GM19452 (cell line): Measurements from ENCODE around the gene C16orf95.

Experiments used
- ATAC-seq: cut with Tn5 transposase; IDR thresholded peaks from one replicate; pipeline ENCODE4 v1.9.1; 2021; ENCODE audit not compliant: unreplicated experiment

The C16orf95 gene

DNA sequence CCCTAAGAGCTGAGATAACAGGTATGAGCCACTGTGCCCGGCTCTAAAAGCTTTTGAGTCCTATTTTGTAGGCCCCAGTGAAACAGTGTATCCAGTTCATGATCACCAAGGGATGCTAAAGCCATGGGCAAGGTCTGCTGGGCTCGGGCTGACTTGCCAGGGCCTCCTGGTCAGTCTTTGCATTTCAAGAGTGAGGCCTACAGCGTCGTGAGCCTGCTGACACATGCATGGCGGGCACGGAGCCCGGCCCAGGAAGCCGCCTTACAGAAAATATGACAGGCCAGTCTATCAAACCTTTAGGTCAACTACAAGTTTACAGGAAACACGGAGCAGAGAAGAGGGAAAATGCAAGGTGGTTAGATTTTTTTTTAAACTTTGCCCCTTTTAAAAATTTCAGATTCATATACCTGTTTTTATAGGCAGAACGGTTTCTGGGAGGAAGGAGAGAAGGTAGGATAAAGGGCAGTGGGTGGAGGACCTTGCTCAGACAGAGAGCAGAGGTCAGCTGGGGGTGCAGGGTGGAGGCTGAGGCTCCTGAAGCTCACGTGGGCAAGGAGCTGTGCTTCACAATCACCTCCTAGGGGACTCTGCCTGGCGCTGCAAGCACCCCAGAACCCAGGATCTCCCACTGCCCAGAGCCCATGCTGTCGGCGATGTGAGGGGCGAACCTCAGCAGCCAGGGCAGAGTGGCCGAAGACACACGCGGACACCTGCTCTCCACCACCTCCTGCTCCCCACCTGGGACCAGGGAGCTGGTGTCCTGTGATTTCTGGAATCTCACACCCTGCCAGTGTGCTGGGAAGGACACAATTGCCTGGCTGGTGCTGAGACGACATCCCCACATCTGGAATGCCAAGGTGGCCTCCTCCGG is 21.3 kb downstream of the C16orf95 start:
- no peak for ATAC-seq

DNA sequence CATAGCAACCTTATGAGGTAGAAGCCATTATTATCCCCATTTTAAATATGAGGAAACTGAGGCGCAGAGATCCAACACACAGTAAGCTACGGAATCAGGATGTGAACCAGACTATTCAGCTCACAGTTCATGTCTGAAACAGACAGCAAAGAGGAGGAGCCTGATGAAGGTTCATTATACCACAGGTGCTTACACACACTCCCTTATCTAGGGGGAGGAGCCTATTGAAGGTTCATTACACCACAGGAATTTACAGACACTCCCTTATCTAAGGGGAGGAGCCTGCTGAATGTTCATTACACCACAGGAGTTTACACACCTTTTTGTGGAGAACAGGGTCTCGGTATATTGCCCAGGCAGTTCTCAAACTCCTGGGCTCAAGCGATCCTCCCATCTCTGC is 21.9 kb downstream of the C16orf95 start:
- ATAC-seq, result no peak

DNA sequence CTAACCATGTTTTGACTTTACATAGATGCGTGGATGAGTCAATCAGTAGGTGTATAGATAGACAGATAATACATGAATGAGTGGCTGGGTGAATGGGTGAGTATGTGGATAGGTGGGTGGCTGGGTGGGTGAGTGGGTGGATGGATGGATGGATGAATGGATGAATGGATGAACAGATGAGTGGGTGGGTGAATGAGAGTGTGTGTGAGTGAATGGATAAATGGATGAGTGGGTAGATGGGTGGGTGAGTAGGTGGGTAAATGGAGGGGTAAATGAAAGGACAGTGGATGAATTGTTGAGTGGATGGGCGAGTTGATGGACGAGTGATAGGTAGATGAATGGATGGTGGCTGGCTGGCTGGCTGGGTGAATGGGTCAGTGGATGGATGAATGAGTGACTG is 23.2 kb downstream of the C16orf95 start:
- no peak for ATAC-seq

DNA sequence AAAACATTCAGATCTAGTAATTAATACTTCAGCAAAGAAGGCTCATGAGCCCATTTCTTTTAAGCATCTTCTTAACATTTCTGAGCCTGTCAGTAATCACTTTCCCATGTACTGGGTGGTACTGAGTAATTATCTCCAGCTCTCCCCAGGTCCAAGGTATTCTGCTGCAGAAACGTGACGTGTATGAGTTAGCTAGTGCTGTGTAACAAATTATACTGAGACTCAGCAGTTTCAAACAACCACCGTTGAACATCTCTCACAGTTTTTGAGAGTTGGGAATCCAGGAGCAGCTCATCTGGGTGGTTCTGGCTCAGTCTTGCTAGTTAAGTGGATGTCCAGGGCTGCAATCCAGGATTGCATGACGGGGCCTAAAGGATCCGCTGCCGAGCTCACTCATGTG is 25.2 kb downstream of the C16orf95 start:
- no peak for ATAC-seq

DNA sequence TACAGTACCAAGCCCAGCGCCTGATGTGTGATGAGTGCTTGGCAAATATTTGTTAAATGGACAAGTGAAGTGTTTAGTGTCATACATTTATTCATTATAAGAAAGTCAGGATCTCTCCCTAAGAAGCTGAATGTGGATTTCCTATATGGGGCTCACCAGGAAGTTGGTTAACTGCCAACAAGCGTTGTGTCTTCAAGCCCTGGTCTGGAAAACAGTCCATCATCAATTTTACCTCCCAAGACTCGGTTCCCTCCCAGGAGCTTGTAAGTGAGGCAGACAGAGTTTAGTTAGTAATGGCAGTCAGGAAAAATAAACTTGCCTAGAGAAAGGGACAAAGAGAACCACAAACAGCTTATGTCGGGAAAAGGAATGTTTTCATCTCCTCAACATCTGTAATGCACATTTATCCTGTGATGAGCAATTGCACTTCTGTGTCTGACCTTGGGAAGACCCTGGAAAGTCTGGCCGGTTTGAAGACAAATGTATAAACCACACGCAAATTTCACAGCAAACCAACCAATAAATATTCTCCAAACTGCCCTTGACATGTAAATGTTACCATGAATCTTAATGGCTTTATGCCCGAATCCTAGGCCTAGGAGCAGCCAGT is 28.3 kb downstream of the C16orf95 start:
- no peak for ATAC-seq

DNA sequence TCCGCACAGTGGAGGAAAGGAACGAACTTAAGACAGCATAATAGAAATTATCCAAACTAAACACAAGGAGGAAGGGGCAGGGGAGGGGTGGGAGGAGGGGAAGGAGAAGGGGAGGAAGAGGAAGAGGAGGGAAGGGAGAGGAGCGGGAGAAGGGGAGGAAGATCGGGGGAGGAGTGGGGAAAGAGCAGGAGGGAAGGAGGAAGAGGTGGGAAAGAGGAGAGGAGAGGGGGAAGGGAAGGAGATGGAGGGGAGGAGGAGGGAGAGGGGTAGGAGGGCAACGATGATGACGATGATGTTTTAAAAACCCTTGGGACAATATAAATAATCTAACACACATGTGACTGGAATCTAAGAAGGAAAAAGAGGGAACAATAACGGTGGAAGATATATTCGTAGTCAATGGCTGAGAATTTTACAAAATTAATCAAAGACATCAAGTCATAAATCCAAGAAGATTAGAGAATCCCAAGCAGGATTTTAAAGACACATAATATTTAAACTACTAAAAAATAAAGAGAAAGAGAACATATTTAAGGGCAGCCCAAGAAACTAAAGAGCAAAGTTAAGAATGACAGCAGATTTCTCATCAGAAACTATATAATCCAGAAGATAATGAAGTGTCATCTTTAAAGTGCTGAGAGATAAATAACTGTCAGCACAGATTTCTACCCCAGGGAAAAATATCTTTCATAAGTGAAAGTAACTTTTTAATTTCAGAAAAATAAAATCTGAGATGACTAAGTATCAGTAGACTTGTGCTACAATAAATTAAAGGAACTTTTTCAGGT is 30.2 kb downstream of the C16orf95 start:
- no peak for ATAC-seq

DNA sequence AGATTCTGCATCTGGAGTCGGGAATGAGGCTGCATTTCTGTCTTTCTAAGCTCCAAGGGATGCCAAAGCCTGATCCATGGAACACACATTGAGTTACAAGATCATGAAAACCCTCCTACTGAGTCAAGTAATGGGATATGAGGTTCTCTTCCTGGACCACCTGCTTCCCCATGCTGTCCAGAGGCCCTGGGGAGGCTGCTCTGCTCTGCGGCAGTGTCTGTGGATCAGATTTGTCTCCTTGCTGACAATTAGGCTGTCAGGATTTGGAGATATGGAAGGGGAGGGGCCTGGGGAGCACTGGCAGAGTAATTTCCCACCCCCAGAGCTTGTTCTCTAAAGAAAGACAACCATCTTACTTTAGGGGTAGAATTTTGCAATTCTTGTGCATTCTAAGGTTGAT is 33.0 kb downstream of the C16orf95 start:
- ATAC-seq, result no peak

DNA sequence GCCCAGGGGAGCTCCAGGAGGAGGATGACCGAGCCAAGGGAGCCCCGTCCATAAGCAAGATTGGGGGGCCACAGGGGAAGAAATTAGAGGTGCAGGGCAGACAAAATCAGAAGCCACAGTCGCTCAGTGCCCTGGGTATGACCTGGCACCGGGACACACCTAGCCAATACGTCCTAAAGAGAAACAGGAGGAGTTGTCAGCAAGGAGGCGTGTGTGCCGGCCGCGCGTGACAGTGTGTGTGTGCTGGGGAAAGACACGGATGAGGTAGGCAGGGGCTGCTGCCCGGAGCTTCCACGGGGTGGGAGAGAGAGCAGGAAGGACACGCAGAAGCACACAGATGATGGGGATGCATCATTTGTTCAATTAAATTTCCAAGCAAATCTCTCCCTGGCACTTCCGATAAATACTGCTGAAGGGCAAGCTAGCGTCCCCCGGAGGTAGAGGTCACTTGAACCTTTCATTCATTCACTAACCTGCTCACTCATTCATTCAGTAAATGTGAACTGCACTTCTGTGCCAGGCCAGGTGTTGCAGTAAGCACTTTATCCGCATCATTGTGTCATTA is 38.0 kb downstream of the C16orf95 start:
- no peak for ATAC-seq

DNA sequence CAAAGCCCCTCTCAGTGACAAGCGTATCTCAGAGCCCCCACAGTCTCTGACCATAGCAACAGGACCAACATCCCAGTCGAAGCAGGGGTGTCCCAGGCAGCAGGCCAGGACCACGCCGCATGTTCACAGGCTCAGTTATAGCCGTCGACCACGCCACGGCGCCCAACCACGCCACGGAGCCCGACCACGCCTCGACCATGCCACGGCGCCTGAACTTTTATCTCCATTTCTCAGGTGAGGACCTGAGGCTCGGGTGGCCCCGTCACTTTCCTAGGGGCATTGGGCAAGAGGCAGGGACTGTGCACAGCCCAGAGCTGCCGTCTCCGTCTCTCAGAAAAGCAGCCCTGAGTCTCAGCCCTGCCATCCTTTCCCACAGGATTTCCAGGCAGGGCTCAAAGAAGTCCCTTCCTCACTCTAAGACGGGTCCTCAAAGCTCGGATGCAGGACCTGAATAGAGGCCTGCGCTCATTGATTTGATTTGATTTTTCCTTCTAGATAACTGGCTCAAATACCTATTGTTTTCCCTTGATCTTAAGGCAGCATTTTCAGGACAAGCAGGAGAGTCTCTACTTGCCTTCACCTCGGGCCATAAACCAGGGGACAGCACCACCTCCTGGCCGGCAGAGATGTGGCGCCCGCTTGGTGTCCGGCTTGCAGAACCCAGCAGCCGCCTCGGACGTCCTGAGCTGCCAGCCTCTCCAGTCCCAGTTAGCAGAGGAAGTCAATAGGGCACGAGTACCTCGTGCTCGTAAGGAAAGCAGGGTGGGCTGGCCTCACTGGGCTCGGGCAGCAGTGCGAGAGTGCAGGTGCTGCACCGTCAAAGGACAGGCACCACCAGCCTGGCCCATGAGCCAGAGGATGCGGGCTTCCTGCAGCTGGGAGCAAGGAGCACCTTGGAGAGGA is 38.8 kb downstream of the C16orf95 start:
- no peak for ATAC-seq

DNA sequence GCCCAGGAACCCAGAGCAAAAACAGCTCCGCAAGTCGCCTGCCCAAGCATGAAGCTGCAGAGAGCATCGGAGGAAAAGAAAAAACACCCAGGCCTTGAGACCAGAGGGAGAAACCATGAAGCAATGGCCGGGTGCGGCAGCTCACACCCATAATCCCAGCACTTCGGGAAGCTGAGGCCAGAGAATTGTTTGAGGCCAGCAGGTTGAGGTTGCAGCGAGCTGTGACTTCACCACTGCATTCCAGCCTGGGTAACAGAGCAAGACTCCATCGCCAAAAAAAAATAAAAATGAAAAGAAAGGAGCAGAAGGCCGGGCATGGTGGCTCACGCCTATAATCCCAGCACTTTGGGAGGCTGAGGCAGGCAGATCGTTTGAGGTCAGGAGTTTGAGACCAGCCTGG is 40.3 kb downstream of the C16orf95 start:
- no peak for ATAC-seq

DNA sequence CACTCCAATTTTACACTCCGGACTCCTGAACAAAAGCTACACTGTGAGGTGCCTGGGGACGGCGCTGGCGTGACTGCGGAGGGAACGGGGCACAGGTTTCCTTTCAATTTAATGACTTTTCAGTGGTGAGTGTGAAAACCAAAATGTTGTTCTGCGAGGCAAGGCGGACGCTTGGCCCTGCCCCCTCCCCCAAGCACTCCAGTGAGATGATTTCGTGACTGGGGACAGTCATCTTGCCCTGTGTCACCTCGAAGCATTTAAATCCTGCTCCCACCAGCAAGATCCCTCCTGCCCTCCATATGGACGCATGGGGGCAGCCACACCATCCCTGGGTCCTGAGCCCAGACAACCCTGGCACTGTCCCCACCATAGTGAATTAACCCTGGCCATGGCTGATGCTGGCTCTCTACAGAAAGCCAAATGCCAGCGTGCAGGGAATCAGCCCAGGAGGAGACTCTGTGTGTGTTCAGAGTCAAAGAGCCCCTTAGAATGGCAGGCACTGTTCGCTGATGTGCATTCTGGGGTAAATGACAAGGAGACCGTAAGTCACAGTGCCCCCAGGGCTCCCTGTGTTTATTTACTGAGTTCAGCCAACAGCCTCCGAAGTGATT is 41.0 kb downstream of the C16orf95 start:
- no peak for ATAC-seq

DNA sequence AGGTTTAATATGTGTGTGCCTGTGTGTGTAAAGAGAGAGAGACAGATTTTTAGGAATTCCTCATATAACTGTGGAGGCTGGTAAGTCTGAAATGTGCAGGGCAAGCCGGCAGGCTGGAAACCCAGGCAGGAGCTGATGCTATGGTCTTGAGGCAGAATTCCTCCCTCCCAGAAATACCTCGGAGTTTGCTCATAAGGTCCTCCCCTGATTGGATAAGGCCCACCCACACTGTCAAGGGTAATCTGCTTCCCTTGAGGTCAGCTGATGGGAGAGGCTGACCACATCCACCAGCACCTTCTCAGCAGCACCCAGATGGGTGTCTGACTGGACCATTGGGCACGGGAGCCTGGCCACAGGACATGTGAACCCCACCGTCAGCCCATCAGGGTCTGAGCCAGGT is 42.4 kb downstream of the C16orf95 start:
- no peak for ATAC-seq

DNA sequence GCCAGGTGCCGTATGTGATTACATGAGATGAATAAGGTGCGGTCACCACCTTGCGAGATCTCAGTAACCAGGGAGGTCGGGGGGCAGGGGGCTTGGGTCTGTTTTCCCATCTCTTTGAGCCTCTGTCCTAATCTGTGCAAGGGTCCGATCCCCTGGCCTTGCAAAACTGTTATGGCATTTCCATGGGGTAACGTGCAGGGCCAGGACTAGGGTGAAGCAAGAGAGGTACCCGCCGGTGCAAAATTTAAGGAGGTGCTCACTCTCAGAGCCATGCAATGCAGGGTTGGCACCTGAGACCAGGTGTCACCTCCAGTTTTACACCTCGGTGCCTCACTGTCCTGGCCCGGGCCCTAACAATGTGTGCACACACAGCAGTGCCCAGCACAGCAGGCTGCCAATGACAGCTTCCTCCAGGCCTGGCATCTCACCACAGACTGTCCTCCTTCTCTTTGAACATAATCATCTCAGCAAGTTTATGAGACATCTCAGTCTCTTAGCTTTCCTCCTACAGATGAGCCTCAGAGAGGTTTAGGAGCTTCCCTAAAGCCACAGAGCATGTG is 43.6 kb downstream of the C16orf95 start:
- ATAC-seq, result no peak

DNA sequence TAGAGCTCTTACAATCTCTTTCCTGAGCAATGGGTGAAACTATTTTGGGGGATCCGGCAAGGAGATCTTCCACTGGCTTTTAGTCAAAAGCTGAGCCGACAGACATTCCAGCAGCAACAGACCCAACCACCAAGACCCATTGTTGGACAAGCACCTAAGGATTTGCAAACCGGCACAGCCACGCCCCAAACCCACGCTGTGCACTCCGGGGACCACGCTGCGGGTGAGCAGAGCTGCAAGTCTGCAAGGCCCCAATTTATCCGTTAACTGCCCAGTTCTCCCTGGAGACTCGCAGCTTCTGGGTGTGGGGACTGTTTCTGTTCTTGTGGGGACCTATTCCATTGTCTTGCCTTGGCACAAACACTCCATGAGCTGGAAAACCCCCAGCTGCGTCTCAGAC is 45.9 kb downstream of the C16orf95 start:
- no peak for ATAC-seq

DNA sequence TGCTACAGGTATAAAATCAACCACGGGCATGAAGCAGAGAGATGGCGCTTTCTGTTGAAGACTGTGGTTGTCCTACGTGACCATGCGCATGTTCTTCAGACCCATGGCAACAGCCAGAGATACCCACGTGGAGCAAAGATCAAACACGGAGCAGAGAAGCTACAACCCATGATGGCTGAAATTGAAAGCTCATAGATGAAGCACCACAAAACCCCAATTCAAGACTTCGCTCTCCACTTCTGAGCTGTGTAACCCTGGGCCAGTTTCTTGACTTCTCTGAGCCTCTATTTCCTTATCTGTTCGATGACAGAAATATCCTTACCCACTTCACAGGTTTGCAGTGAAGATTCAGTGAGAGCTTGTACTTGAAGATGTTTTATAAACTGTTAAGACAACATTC is 49.6 kb downstream of the C16orf95 start:
- no peak for ATAC-seq

DNA sequence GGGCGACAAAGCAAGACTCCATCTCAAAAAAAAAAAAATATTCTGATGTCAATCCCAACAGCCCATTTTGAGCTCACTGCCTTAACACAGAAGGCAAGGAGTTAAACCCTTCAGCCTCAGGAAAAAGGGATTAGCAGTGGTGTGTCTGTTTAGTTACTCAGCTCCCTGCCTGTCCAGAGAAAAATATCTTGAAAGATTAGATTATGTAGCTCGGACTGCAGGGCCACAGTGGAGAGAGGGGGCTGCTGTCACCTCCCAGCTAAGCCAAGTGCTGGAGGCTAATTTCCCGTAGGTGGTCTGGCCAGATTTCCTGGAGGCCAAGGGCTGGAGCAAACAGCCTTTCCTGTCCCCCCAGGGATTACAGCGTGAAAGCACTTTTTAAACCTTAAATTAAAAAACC is 50.3 kb downstream of the C16orf95 start:
- ATAC-seq, result no peak

DNA sequence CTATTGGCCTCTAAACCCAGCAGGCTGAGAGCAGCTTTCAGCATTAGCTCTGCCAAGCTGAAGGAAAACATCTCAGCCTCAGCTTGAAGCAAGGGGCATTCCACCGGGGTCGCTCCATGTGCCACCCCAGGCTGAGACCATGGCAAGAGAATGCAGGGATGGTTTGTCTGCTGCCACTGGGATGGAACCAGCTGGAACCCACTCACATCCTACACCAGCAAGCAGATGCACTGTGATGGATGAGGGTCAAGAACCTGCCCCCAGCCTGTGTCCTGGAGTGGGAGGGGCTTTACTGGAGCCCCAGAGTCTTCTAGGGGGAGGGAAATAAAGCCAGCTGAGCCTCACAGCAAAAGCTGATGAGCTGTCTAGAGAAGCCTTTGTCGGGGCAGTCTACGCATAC is 51.9 kb downstream of the C16orf95 start:
- ATAC-seq, result no peak

DNA sequence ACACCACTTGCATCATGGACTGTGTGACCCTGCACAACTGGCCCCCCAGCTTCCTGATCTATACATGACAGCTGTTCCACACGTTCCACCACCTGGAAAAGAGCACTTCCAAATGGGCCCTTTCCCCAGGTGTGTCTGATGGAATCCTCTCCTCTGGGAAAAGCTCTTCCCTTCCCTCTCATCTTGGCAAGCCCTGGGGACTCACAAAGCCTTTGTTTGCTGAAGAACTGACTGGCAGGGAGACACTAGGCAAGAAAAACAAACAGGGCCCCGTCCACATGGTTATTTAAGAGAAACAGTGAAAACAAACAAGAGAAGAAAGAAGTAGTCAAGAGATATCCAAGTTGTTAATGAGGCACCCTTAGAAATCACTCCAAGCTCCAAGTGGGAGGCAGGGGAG is 52.6 kb downstream of the C16orf95 start:
- ATAC-seq, result no peak

DNA sequence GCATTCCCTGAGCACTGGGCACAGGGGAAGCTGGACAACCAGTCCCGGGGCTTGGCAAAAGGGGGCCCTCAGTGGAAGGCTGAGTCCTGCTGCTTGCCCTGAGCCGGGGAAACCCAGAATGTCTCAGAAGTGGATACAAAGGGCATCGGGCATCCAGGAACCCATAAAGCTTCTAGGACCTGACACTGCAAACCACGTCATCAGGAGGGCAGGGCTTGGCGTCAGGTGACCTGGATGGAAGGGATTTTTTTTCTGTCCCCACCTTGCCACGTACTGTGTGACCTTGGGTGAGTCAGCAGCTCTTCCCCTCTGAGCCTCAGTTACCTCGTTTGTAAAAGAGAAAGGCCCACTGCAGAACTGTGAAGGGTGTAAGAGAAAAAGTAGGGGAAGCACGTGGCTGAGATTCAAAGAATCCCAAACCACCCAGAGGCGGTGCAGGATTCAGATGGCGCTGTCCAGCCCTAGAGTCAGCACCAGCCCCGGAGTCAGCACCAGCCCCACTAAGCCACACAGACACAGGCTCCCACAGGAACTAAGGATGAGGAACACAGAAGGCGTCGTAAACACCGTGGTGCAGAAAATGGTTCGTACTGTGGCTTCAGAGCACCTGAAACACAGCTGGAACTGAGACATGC is 53.7 kb downstream of the C16orf95 start:
- no peak for ATAC-seq
